ENCODE results near the gene STEAP1B. TPM values are rescaled to one million over a fixed set of nuclear protein-coding genes. Genes with fewer than 3 reads are reported as not detected.

Gene STEAP1B
- total and polyA plus RNA-seq, 2 experiments from 2014 or later, result 0.16 TPM; not detected in 1

- Histone ChIP-seq H3K36me3 (no peaks in the 10 kb centered on the region), H3K27ac (no peak overlapping the region), H3K4me3 (no peak overlapping the region), H3K4me1 (ENCODE audit: low read depth) (no peaks in the 10 kb centered on the region), H3K27me3 (no peaks in the 10 kb centered on the region), H3K9me3 (ENCODE audit: low read depth) (no peaks in the 10 kb centered on the region)
- no peak for TF ChIP-seq CTCF (IDR thresholded peaks at IDR 0.05; ENCODE audit: low read depth, low read length)
- no peak for DNase-seq (ENCODE audit: low read depth in 1 of 2, low spot score in 1 of 2)
Observed at GRCh38 chr7:22375359-22376048, 124.5 kb downstream of the STEAP1B start.

GRCh38 chr7:22373911-22374310, 126.1 kb downstream of the STEAP1B start:
- no peak overlapping the region for H3K4me3 ChIP-seq
- H3K4me1 ChIP-seq (ENCODE audit: low read depth), result no peaks in the 10 kb centered on the region
- H3K9me3 ChIP-seq (ENCODE audit: low read depth), result no peaks in the 10 kb centered on the region
- TF ChIP-seq CTCF (IDR thresholded peaks at IDR 0.05; ENCODE audit: low read depth, low read length), result no peak
- no peaks in the 10 kb centered on the region for H3K27me3 ChIP-seq
- no peak for DNase-seq (ENCODE audit: low read depth in 1 of 2, low spot score in 1 of 2)
- H3K36me3 ChIP-seq, result no peaks in the 10 kb centered on the region
- H3K27ac ChIP-seq, result no peak overlapping the region

GRCh38 chr7:22373388-22373787, 126.6 kb downstream of the STEAP1B start:
- Histone ChIP-seq H3K4me3 (no peak overlapping the region), H3K4me1 (ENCODE audit: low read depth) (no peaks in the 10 kb centered on the region), H3K36me3 (no peaks in the 10 kb centered on the region), H3K27me3 (no peaks in the 10 kb centered on the region), H3K27ac (no peak overlapping the region), H3K9me3 (ENCODE audit: low read depth) (no peaks in the 10 kb centered on the region)
- TF ChIP-seq CTCF (IDR thresholded peaks at IDR 0.05; ENCODE audit: low read depth, low read length), result no peak
- no peak for DNase-seq (ENCODE audit: low read depth in 1 of 2, low spot score in 1 of 2)

- Histone ChIP-seq H3K4me1 (ENCODE audit: low read depth) (no peaks in the 10 kb centered on the region), H3K27me3 (no peaks in the 10 kb centered on the region), H3K36me3 (no peaks in the 10 kb centered on the region), H3K27ac (no peak overlapping the region), H3K4me3 (no peak overlapping the region), H3K9me3 (ENCODE audit: low read depth) (no peaks in the 10 kb centered on the region)
- no peak for TF ChIP-seq CTCF (IDR thresholded peaks at IDR 0.05; ENCODE audit: low read depth, low read length)
- no peak for DNase-seq (ENCODE audit: low read depth in 1 of 2, low spot score in 1 of 2)
Observed at GRCh38 chr7:22372863-22373262, 127.1 kb downstream of the STEAP1B start.

GRCh38 chr7:22371878-22372277, 128.1 kb downstream of the STEAP1B start:
- no peak for DNase-seq (ENCODE audit: low read depth in 1 of 2, low spot score in 1 of 2)
- H3K4me1 ChIP-seq (ENCODE audit: low read depth), result no peaks in the 10 kb centered on the region
- no peak for TF ChIP-seq CTCF (IDR thresholded peaks at IDR 0.05; ENCODE audit: low read depth, low read length)
- no peaks in the 10 kb centered on the region for H3K36me3 ChIP-seq
- H3K27ac ChIP-seq, result no peak overlapping the region
- no peaks in the 10 kb centered on the region for H3K9me3 ChIP-seq (ENCODE audit: low read depth)
- no peak overlapping the region for H3K4me3 ChIP-seq
- no peaks in the 10 kb centered on the region for H3K27me3 ChIP-seq

Other genes with a start within 250 kb of the STEAP1B start
- gene RAPGEF5, start 143.0 kb downstream of the STEAP1B start, total RNA-seq, result 0.11 and 0.21 TPM in 2 replicates
- 0.21 TPM in 1 of 2 replicates, not detected in the other for gene RAPGEF5, start 143.0 kb downstream of the STEAP1B start, polyA plus RNA-seq
- not detected in 2 replicates for gene IL6, start 227.0 kb upstream of the STEAP1B start, total RNA-seq
- gene IL6, start 227.0 kb upstream of the STEAP1B start, polyA plus RNA-seq, result not detected in 2 replicates